ENCODE data around the gene DDX31.
A peak's percentile ranks its signal among the peaks of the same experiment; 100 is the strongest.

Gene DDX31

GRCh38 chr9:132554755-132555154 lies 115.0 kb downstream of the DDX31 start:
- no peak for DNase-seq (ENCODE audit: low read depth)
- no peak overlapping the region for H3K4me3 ChIP-seq (replicated peaks; ENCODE audit: low read depth, low read length)
- no peak for TF ChIP-seq CTCF (IDR thresholded peaks at IDR 0.05; ENCODE audit: low read length, missing control alignments)

- no peak overlapping the region for H3K4me3 ChIP-seq (replicated peaks; ENCODE audit: low read depth, low read length)
- TF ChIP-seq CTCF (IDR thresholded peaks at IDR 0.05; ENCODE audit: low read length, missing control alignments) = no peak
- no peak for DNase-seq (ENCODE audit: low read depth)
Observed at GRCh38 chr9:132552041-132552440, 117.7 kb downstream of the DDX31 start.

GRCh38 chr9:132551556-132551955 lies 118.2 kb downstream of the DDX31 start:
- no peak for DNase-seq (ENCODE audit: low read depth)
- TF ChIP-seq CTCF (IDR thresholded peaks at IDR 0.05; ENCODE audit: low read length, missing control alignments) = no peak
- H3K4me3 ChIP-seq (replicated peaks; ENCODE audit: low read depth, low read length) = no peak overlapping the region

GRCh38 chr9:132548751-132549640 lies 120.8 kb downstream of the DDX31 start:
- no peak overlapping the region for H3K4me3 ChIP-seq (replicated peaks; ENCODE audit: low read depth, low read length)
- no peak for TF ChIP-seq CTCF (IDR thresholded peaks at IDR 0.05; ENCODE audit: low read length, missing control alignments)
- DNase-seq (ENCODE audit: low read depth) = peak; percentile 14

GRCh38 chr9:132547976-132548730 lies 121.6 kb downstream of the DDX31 start:
- no peak overlapping the region for H3K4me3 ChIP-seq (replicated peaks; ENCODE audit: low read depth, low read length)
- DNase-seq (ENCODE audit: low read depth) = no peak
- no peak for TF ChIP-seq CTCF (IDR thresholded peaks at IDR 0.05; ENCODE audit: low read length, missing control alignments)

- no peak for DNase-seq (ENCODE audit: low read depth)
- no peak overlapping the region for H3K4me3 ChIP-seq (replicated peaks; ENCODE audit: low read depth, low read length)
- TF ChIP-seq CTCF (IDR thresholded peaks at IDR 0.05; ENCODE audit: low read length, missing control alignments) = no peak
Observed at GRCh38 chr9:132547436-132547835, 122.3 kb downstream of the DDX31 start.
